Endothelial cell of umbilical vein (primary cell): ENCODE measurements around the gene COMMD9. TPM values are rescaled to one million over a fixed set of nuclear protein-coding genes. Genes with fewer than 3 reads are reported as not detected.

ENCODE experiments used
- BruUV-seq: library from RNA; stranded (reverse); fragments of 400-500 nt; replicated peaks from 2 replicates; lab custom pipeline; 2021; lab: Mats Ljungman, UMichigan
- CTCF ChIA-PET: fragments of 300-600, 350-600 bp; sonication (Branson Sonifier 250); formaldehyde crosslinking; loops from one replicate; lab custom pipeline; 2021; ENCODE audit warnings: antibody characterized with exemption, inconsistent platforms; lab: Charles Lee
- POLR2A ChIA-PET: fragments of 300-600, 350-600 bp; sonication (Branson Sonifier 250); formaldehyde crosslinking; loops from one replicate; lab custom pipeline; 2021; ENCODE audit warnings: antibody characterized with exemption, inconsistent platforms; lab: Charles Lee
- DNase-seq: peaks from one replicate; pipeline ENCODE4 v3.0.0-alpha.2; 2011; ENCODE audit warnings: low read depth, low spot score
- FAIRE-seq: peaks from 2 replicates; lab custom pipeline; 2011; peaks lifted over from hg19 to GRCh38; lab: Jason Lieb, UNC
- H2AFZ ChIP-seq: 2 replicates; pipeline ENCODE4 v1.6.0; 2012; ENCODE audit warnings: low read depth, low read length, control low read depth, inconsistent platforms
- H3K27ac ChIP-seq: 2 replicates; pipeline ENCODE4 v1.5.1; 2011; ENCODE audit warnings: low read depth, mild to moderate bottlenecking, control low read depth, low read length, moderate library complexity; ENCODE audit not compliant: insufficient read depth
- H3K27me3 ChIP-seq, 2 experiments: 2 replicates each; pipeline versions ENCODE4 v1.6.0 to v1.6.1; 2011; ENCODE audit warnings: low read length in 2 of 2, mixed read lengths in 1 of 2; ENCODE audit not compliant: control insufficient read depth in 2 of 2, insufficient read depth in 2 of 2
- H3K36me3 ChIP-seq, 2 experiments: 2 replicates in 1 of 2; 3 replicates in 1 of 2; pipeline ENCODE4 v1.5.1; 2011; ENCODE audit warnings: low read length in 2 of 2, mild to moderate bottlenecking in 1 of 2, moderate library complexity in 1 of 2; ENCODE audit not compliant: control insufficient read depth in 2 of 2, insufficient read depth in 2 of 2; ENCODE audit errors: extremely low read depth in 1 of 2
- H3K4me1 ChIP-seq: 3 replicates; pipeline ENCODE4 v1.5.1; 2011; ENCODE audit warnings: mild to moderate bottlenecking, low read length; ENCODE audit not compliant: control insufficient read depth, insufficient read depth; ENCODE audit errors: extremely low read depth
- H3K4me2 ChIP-seq: 2 replicates; pipeline ENCODE4 v1.6.1; 2011; ENCODE audit warnings: low read length, control low read depth, mixed read lengths; ENCODE audit not compliant: insufficient read depth
- H3K4me3 ChIP-seq, 3 experiments: fragments of 200-600 bp in 1 of 3; sonication (generic), shearing (Covaris generic) in 1 of 3; replicated peaks in 1 of 3; 2 replicates each; pipeline ENCODE4 v1.5.1; 2011 to 2016; ENCODE audit warnings: control low read depth in 3 of 3, low read length in 3 of 3, mild to moderate bottlenecking in 2 of 3, inconsistent platforms in 1 of 3, low read depth in 1 of 3, moderate library complexity in 1 of 3; ENCODE audit not compliant: insufficient read depth in 1 of 3
- H3K79me2 ChIP-seq: 2 replicates; pipeline ENCODE4 v1.6.0; 2012; ENCODE audit warnings: low read length, inconsistent platforms; ENCODE audit not compliant: control insufficient read depth, insufficient read depth
- H3K9ac ChIP-seq: replicated peaks from 2 replicates; pipeline ENCODE3; 2011; ENCODE audit warnings: low read length, control low read depth; ENCODE audit not compliant: insufficient read depth; ENCODE audit errors: extremely low read depth
- H3K9me1 ChIP-seq: replicated peaks from 3 replicates; pipeline ENCODE4 v1.6.0; 2011; ENCODE audit warnings: mild to moderate bottlenecking, low read length; ENCODE audit not compliant: control insufficient read depth, insufficient read depth; ENCODE audit errors: extremely low read depth
- H3K9me3 ChIP-seq: replicated peaks from 2 replicates; pipeline ENCODE4 v1.5.1; 2012; ENCODE audit warnings: low read length, inconsistent platforms; ENCODE audit not compliant: control insufficient read depth, insufficient read depth
- H4K20me1 ChIP-seq: replicated peaks from 2 replicates; pipeline ENCODE3; 2011; ENCODE audit warnings: mild to moderate bottlenecking, low read length; ENCODE audit not compliant: control insufficient read depth, insufficient read depth; ENCODE audit errors: extremely low read depth
- EZH2 ChIP-seq: IDR thresholded peaks from 2 replicates; pipeline ENCODE4 v1.6.1; 2012; ENCODE audit warnings: borderline replicate concordance, low read depth, mild to moderate bottlenecking, moderate library complexity, low read length, inconsistent platforms; ENCODE audit not compliant: severe bottlenecking
- FOS ChIP-seq: IDR thresholded peaks from 2 replicates; pipeline ENCODE4 v1.6.1; 2011; ENCODE audit warnings: mild to moderate bottlenecking, low read length, moderate library complexity, borderline replicate concordance; ENCODE audit not compliant: insufficient read depth
- GATA2 ChIP-seq: IDR thresholded peaks from 2 replicates; pipeline ENCODE4 v1.7.0; 2011; ENCODE audit warnings: low read depth, mild to moderate bottlenecking, moderate library complexity, mixed read lengths, low read length; ENCODE audit not compliant: insufficient read length, insufficient read depth
- JUN ChIP-seq: IDR thresholded peaks from 2 replicates; pipeline ENCODE4 v1.6.1; 2011; ENCODE audit warnings: borderline replicate concordance, low read depth; ENCODE audit not compliant: insufficient read length, insufficient read depth
- MYC ChIP-seq: IDR thresholded peaks from one replicate; pipeline ENCODE4 v1.6.1; 2011; ENCODE audit warnings: mild to moderate bottlenecking, low read depth, low read length
- POLR2A ChIP-seq: IDR thresholded peaks from 2 replicates; pipeline ENCODE4 v1.6.1; 2012; ENCODE audit warnings: low read depth, mild to moderate bottlenecking, control low read depth, low read length
- POLR2AphosphoS5 ChIP-seq: IDR thresholded peaks from 2 replicates; pipeline ENCODE4 v1.6.1; 2012; ENCODE audit warnings: low read depth, mild to moderate bottlenecking, control low read depth, low read length, moderate library complexity; ENCODE audit not compliant: insufficient read depth
- dilution Hi-C: fragments of 300-500 bp; cut with MboI; formaldehyde crosslinking; loops from one replicate; pipeline ENCODE4 v1.15.0; 2019; ENCODE audit warnings: low sequenced_read_pairs; ENCODE audit not compliant: extremely low pct_ligation_motif_present
- intact Hi-C: fragments of 100-400 bp; cut with micrococcal nuclease; formaldehyde crosslinking; loops from one replicate; pipeline ENCODE4 v1.10.0; 2022
- polyA plus RNA-seq, 4 experiments: library from polyadenylated mRNA; depleted of rRNA in 3 of 4; stranded (reverse) in 3 of 4; unstranded in 1 of 4; fragments of >200 nt; gene quantifications; 2 replicates each; pipeline versions ENCODE4 v1.2.1 to v1.2.3, GENCODE V29; 2011 to 2012; ENCODE audit warnings: missing spikeins in 1 of 4
- total RNA-seq: library from RNA; stranded (reverse); gene quantifications from 2 replicates; pipeline ENCODE4 v1.2.3, GENCODE V29; 2021
- TF ChIP-seq, protein P1 (sequence below), 2 donors: IDR thresholded peaks; 1 replicate in 1 of 2; 2 replicates in 1 of 2; pipeline ENCODE4 v1.5.1; 2011; ENCODE audit warnings: low read length in 2 of 2, mild to moderate bottlenecking in 2 of 2, moderate library complexity in 2 of 2, control low read depth in 1 of 2, inconsistent platforms in 1 of 2, low read depth in 1 of 2; ENCODE audit not compliant: insufficient read depth in 1 of 2; ENCODE audit errors: extremely low read depth in 1 of 2
- TF ChIP-seq, protein P2 (sequence below): IDR thresholded peaks from 2 replicates; pipeline ENCODE4 v1.6.1; 2011; ENCODE audit not compliant: insufficient read depth, insufficient read length

The COMMD9 gene
- total and polyA plus RNA-seq, 2 donors (not counting 3 experiments of a cell fraction or from before 2014, with no cell fraction given), result 65.1 to 78.9 TPM

DNA sequence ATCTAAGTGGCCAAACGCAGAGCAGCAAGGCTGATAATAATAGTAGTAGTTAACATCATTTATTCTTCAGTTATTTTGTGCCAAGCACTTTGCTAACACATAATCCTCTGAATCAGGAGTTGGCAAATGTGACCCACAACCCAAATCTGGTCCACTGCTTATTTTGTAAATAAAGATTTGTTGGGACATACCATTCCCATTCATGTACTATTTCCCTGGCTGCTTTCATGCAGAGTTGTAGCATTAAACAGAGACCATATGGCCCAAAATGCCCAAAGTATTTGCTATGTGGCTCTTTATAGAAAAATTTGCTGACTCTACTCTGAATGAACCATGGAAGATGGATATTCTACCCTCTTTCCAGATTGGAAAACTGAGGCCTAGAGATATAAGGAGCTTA lies 50.3 kb downstream of the COMMD9 start:
- no peaks in the 10 kb centered on the region for H3K4me1 ChIP-seq
- H3K9ac ChIP-seq, result no peak overlapping the region
- H3K27ac ChIP-seq, result no peak overlapping the region
- dilution Hi-C loops (no loop called here), intact Hi-C loops (no loop called here)
- H2AFZ ChIP-seq, result no peak overlapping the region
- ChIA-PET POLR2A (no interaction called here), CTCF (no interaction called here)
- no peak overlapping the region for H3K4me2 ChIP-seq
- H3K9me1 ChIP-seq, result no peaks in the 10 kb centered on the region
- TF ChIP-seq MYC (no peak), EZH2 (no peak)
- TF ChIP-seq, protein P1, sequence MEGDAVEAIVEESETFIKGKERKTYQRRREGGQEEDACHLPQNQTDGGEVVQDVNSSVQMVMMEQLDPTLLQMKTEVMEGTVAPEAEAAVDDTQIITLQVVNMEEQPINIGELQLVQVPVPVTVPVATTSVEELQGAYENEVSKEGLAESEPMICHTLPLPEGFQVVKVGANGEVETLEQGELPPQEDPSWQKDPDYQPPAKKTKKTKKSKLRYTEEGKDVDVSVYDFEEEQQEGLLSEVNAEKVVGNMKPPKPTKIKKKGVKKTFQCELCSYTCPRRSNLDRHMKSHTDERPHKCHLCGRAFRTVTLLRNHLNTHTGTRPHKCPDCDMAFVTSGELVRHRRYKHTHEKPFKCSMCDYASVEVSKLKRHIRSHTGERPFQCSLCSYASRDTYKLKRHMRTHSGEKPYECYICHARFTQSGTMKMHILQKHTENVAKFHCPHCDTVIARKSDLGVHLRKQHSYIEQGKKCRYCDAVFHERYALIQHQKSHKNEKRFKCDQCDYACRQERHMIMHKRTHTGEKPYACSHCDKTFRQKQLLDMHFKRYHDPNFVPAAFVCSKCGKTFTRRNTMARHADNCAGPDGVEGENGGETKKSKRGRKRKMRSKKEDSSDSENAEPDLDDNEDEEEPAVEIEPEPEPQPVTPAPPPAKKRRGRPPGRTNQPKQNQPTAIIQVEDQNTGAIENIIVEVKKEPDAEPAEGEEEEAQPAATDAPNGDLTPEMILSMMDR (IDR thresholded peaks at IDR 0.05; ENCODE audit: extremely low read depth in 1 of 2, insufficient read depth in 1 of 2, low read depth in 1 of 2, low read length in 2 of 2), result no peak
- no TSS peak for BruUV-seq
- no peaks in the 10 kb centered on the region for H3K27me3 ChIP-seq
- DNase-seq, result no peak
- no peaks in the 10 kb centered on the region for H3K36me3 ChIP-seq
- no peaks in the 10 kb centered on the region for H3K9me3 ChIP-seq
- no peak overlapping the region for H3K4me3 ChIP-seq
- H3K79me2 ChIP-seq, result no peaks in the 10 kb centered on the region
- no peaks in the 10 kb centered on the region for H4K20me1 ChIP-seq
- FAIRE-seq, result no peak

DNA sequence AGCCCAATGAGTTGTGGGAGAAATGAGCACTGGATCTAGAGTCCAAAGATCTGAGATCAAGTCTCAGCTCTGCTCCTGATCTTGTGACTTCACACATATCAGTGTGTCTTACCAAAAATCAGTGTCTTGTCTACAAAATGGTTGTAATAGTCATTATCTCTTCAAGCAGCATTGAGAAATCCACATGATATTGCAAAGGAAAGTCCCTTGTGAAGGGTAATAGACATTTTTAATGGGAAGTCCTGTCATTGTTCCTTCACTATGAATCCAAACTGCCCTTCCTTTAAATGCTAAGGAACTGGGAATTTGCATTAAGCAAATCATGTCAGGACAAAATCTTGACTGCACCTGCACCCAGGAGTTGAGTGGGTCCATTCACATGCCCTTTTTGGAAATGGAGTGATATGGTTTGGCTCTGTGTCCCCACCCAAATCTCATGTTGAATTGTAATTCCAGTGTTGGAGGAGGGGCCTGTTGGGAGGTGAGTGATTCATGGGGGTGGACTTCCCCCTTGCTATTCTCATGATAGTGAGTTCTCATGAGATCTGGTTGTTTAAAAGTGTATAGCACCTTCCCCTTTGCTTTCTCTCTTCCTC lies 51.1 kb downstream of the COMMD9 start:
- H3K79me2 ChIP-seq, result no peaks in the 10 kb centered on the region
- no peaks in the 10 kb centered on the region for H3K27me3 ChIP-seq
- no peaks in the 10 kb centered on the region for H3K9me1 ChIP-seq
- no peaks in the 10 kb centered on the region for H4K20me1 ChIP-seq
- H3K4me1 ChIP-seq, result no peaks in the 10 kb centered on the region
- no peak overlapping the region for H3K9ac ChIP-seq
- H3K9me3 ChIP-seq, result no peaks in the 10 kb centered on the region
- DNase-seq (no peak), FAIRE-seq (no peak)
- H3K4me2 ChIP-seq, result no peak overlapping the region
- H3K4me3 ChIP-seq, result no peak overlapping the region
- H2AFZ ChIP-seq, result no peak overlapping the region
- TF ChIP-seq EZH2 (no peak), POLR2AphosphoS5 (no peak), JUN (no peak), POLR2A (no peak), GATA2 (no peak), FOS (no peak)
- TF ChIP-seq, protein P2, sequence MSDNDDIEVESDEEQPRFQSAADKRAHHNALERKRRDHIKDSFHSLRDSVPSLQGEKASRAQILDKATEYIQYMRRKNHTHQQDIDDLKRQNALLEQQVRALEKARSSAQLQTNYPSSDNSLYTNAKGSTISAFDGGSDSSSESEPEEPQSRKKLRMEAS, result no peak
- TF ChIP-seq, protein P1 (IDR thresholded peaks at IDR 0.05; ENCODE audit: extremely low read depth in 1 of 2, insufficient read depth in 1 of 2, low read depth in 1 of 2, low read length in 2 of 2), result no peak
- intact Hi-C loops (no loop called here), dilution Hi-C loops (no loop called here)
- ChIA-PET CTCF (interaction anchor here (1.9 kb wide), 1 partner anchor 416 kb away, joined by 7 read pairs; no protein-coding TSS in a partner anchor), POLR2A (no interaction called here)
- no TSS peak for BruUV-seq
- no peak overlapping the region for H3K27ac ChIP-seq
- no peaks in the 10 kb centered on the region for H3K36me3 ChIP-seq
